OCI-LY1 (cell line): Measurements from ENCODE around the gene SYNGR4.

Experiments
- H2AFZ ChIP-seq: fragments of 200-600 bp; sonication (generic), shearing (Covaris generic); 2 replicates; pipeline ENCODE4 v1.6.0; 2014; ENCODE audit warnings: antibody characterized with exemption, mild to moderate bottlenecking, low read length
- H3F3A ChIP-seq: fragments of 200-600 bp; sonication (generic), shearing (Covaris generic); 2 replicates; pipeline ENCODE4 v1.6.0; 2014; ENCODE audit warnings: mild to moderate bottlenecking, antibody characterized with exemption, low read length, moderate library complexity; ENCODE audit not compliant: insufficient read depth
- H3K27ac ChIP-seq: fragments of 200-600 bp; sonication (generic); 2 replicates; pipeline ENCODE4 v1.5.1; 2014; ENCODE audit warnings: low read length, mixed run types, mild to moderate bottlenecking, low read depth; ENCODE audit not compliant: poor library complexity, severe bottlenecking
- H3K27me3 ChIP-seq: fragments of 200-600 bp; sonication (generic); 2 replicates; pipeline ENCODE4 v1.6.0; 2014; ENCODE audit warnings: antibody characterized with exemption, mild to moderate bottlenecking, low read length, moderate library complexity; ENCODE audit not compliant: insufficient read depth
- H3K36me3 ChIP-seq: fragments of 200-600 bp; sonication (generic); 2 replicates; pipeline ENCODE4 v1.6.1; 2014; ENCODE audit warnings: mild to moderate bottlenecking, antibody characterized with exemption, low read length, moderate library complexity, mixed read lengths; ENCODE audit not compliant: insufficient read depth
- H3K4me1 ChIP-seq: fragments of 200-600 bp; sonication (generic); 2 replicates; pipeline ENCODE4 v1.5.1; 2014; ENCODE audit warnings: mild to moderate bottlenecking, low read length, moderate library complexity; ENCODE audit not compliant: insufficient read depth, severe bottlenecking
- H3K4me2 ChIP-seq: fragments of 200-600 bp; sonication (generic), shearing (Covaris generic); 2 replicates; pipeline ENCODE4 v1.6.1; 2014; ENCODE audit warnings: low read length
- H3K4me3 ChIP-seq: fragments of 200-600 bp; sonication (generic); 2 replicates; pipeline ENCODE4 v1.5.1; 2014; ENCODE audit warnings: low read length, low read depth, mild to moderate bottlenecking, mixed read lengths; ENCODE audit not compliant: poor library complexity, severe bottlenecking
- H3K79me2 ChIP-seq: fragments of 200-600 bp; shearing (Covaris generic); 2 replicates; pipeline ENCODE4 v1.6.1; 2016; ENCODE audit warnings: mixed run types, low read length, mixed read lengths; ENCODE audit not compliant: insufficient read depth
- H3K9ac ChIP-seq: fragments of 200-600 bp; sonication (generic), shearing (Covaris generic); 2 replicates; pipeline ENCODE4 v1.6.1; 2014; ENCODE audit warnings: mild to moderate bottlenecking, low read length, mixed read lengths
- H3K9me2 ChIP-seq: fragments of 200-600 bp; sonication (generic), shearing (Covaris generic); 2 replicates; pipeline ENCODE4 v1.6.1; 2014; ENCODE audit warnings: low read depth, mild to moderate bottlenecking, low read length, mixed read lengths
- H3K9me3 ChIP-seq: fragments of 200-600 bp; shearing (Covaris generic); 2 replicates; pipeline ENCODE4 v1.6.1; 2014; ENCODE audit warnings: low read length, mixed read lengths
- H4K20me1 ChIP-seq: fragments of 200-600 bp; sonication (generic), shearing (Covaris generic); 2 replicates; pipeline ENCODE4 v1.6.0; 2016; ENCODE audit warnings: mild to moderate bottlenecking, low read length; ENCODE audit not compliant: insufficient read depth
- CTCF ChIP-seq: fragments of 200-600 bp; sonication (generic), shearing (Covaris generic); IDR thresholded peaks from 2 replicates; pipeline ENCODE4 v1.5.1; 2017; ENCODE audit warnings: mild to moderate bottlenecking, antibody characterized with exemption, low read length, moderate library complexity, mixed read lengths
- EZH2 ChIP-seq: fragments of 200-600 bp; sonication (generic), shearing (Covaris generic); IDR thresholded peaks from 2 replicates; pipeline ENCODE4 v1.8.0; 2017; ENCODE audit warnings: borderline replicate concordance, mixed run types, mild to moderate bottlenecking, antibody characterized with exemption, low read length, moderate library complexity, mixed read lengths

Gene SYNGR4

GRCh38 chr19:48365602-48366001 lies 1.4 kb downstream of the SYNGR4 start:
- Histone ChIP-seq H3K4me1 (peaks cover 16% of the 10 kb centered on the region), H2AFZ (no peak overlapping the region), H3K27ac (no peak overlapping the region), H3K9ac (no peak overlapping the region), H3K4me3 (no peak overlapping the region), H3K79me2 (no peaks in the 10 kb centered on the region), H3K36me3 (no peaks in the 10 kb centered on the region), H3K9me3 (no peaks in the 10 kb centered on the region), H3K9me2 (no peaks in the 10 kb centered on the region), H3K27me3 (no peaks in the 10 kb centered on the region; the same call in 1 of the 2 replicates), H3F3A (no peaks in the 10 kb centered on the region), H4K20me1 (no peaks in the 10 kb centered on the region), H3K4me2 (no peak overlapping the region)
- TF ChIP-seq EZH2: no peak
- TF ChIP-seq CTCF: no peak

- Histone ChIP-seq H4K20me1 (no peaks in the 10 kb centered on the region), H3K9ac (no peak overlapping the region), H3K9me3 (no peaks in the 10 kb centered on the region), H3K4me2 (no peak overlapping the region), H3K36me3 (no peaks in the 10 kb centered on the region), H3K27ac (no peak overlapping the region), H3K79me2 (no peaks in the 10 kb centered on the region), H3F3A (no peaks in the 10 kb centered on the region), H3K4me1 (peaks cover 12% of the 10 kb centered on the region), H3K4me3 (no peak overlapping the region), H3K9me2 (no peaks in the 10 kb centered on the region), H3K27me3 (no peaks in the 10 kb centered on the region; the same call in 1 of the 2 replicates), H2AFZ (no peak overlapping the region)
- no peak for TF ChIP-seq EZH2
These were observed 3.7 kb downstream of the SYNGR4 start for GRCh38 chr19:48367855-48368254.

GRCh38 chr19:48368936-48369335 lies 4.8 kb downstream of the SYNGR4 start:
- H3K4me3 ChIP-seq: no peak overlapping the region
- no peaks in the 10 kb centered on the region for H3K9me3 ChIP-seq
- H3K27me3 ChIP-seq: no peaks in the 10 kb centered on the region; the same call in 1 of the 2 replicates
- H3K79me2 ChIP-seq: no peaks in the 10 kb centered on the region
- no peaks in the 10 kb centered on the region for H3K9me2 ChIP-seq
- no peaks in the 10 kb centered on the region for H3K36me3 ChIP-seq
- no peak overlapping the region for H3K9ac ChIP-seq
- H3K27ac ChIP-seq: no peak overlapping the region
- H3K4me1 ChIP-seq: peaks cover 6% of the 10 kb centered on the region
- TF ChIP-seq EZH2 (no peak), CTCF (no peak)
- no peak overlapping the region for H2AFZ ChIP-seq
- H3K4me2 ChIP-seq: no peak overlapping the region
- H3F3A ChIP-seq: no peaks in the 10 kb centered on the region
- no peaks in the 10 kb centered on the region for H4K20me1 ChIP-seq

- no peaks in the 10 kb centered on the region for H3K79me2 ChIP-seq
- H3K4me3 ChIP-seq: no peak overlapping the region
- H2AFZ ChIP-seq: no peak overlapping the region
- TF ChIP-seq CTCF (no peak), EZH2 (no peak)
- H3K9me3 ChIP-seq: no peaks in the 10 kb centered on the region
- no peaks in the 10 kb centered on the region for H3K36me3 ChIP-seq
- H3K27me3 ChIP-seq: no peaks in the 10 kb centered on the region; the same call in 1 of the 2 replicates
- no peaks in the 10 kb centered on the region for H3K9me2 ChIP-seq
- no peak overlapping the region for H3K4me2 ChIP-seq
- H3K27ac ChIP-seq: no peak overlapping the region
- H3K9ac ChIP-seq: no peak overlapping the region
- H4K20me1 ChIP-seq: no peaks in the 10 kb centered on the region
- H3F3A ChIP-seq: no peaks in the 10 kb centered on the region
- no peaks in the 10 kb centered on the region for H3K4me1 ChIP-seq
These were observed 6.8 kb downstream of the SYNGR4 start for GRCh38 chr19:48370955-48371354.
